HG02943 (cell line): ENCODE measurements around the gene INPP4A.
A peak's percentile ranks its signal among the peaks of the same experiment; 100 is the strongest.
"Not testable (repeated sequence)": the region's sequence is repeated elsewhere in the genome, so short reads cannot be mapped to it uniquely, and the experiment has no call there.

Experiments
- ATAC-seq: cut with Tn5 transposase; IDR thresholded peaks from one replicate; pipeline ENCODE4 v1.9.1; 2021; ENCODE audit warnings: mild to moderate bottlenecking, low read depth, moderate library complexity; ENCODE audit not compliant: unreplicated experiment

The INPP4A gene

DNA sequence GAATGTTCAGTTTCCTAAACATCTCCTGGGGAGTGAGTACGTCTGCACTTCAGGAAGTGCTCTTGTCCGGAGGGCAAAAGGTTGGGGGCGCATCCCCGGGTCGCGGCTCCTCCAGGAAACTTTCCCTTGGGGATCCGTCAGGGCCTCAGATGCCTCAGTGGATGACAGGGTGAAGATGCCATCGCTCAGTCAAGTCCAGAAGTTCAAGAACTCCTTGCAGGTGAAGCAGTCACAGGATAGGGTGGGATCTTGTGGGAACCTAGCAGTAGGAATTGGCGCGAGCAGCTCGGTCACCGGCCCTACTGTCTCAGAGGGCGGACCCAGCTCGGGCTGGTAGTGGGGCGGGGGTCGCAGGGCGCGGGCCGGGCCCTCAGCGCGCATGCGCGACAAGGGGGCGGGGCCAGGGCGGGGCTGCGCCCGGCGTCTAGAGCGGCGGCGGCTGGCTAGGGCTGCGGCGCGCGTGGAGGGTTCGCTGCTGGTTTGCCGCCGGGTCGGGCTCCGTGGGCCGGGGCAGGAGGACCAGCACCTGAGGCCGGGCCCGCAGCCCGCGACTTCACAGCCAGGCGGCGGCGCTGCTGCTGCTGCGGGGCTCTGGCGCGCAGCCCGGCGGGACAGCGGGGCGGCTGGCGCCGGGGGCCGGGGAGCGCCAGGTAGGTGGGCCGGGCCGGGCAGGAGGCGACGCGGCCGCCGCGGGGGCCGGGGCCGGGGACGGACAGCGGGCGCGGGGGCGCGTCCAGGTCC is at the start of gene INPP4A:
TSS of gene INPP4A (plus strand) at position 423 of the 741 bp plus-strand sequence. CDS start 75,191 bp downstream, outside the sequence.
- peak; percentile 80 for ATAC-seq

GRCh38 chr2:98395977-98396376 is 48.7 kb upstream of the INPP4A start:
- ATAC-seq, result no peak

- no peak for ATAC-seq
These were observed 47.8 kb upstream of the INPP4A start for GRCh38 chr2:98396745-98397355.

- ATAC-seq, result no peak
These were observed 45.5 kb upstream of the INPP4A start for GRCh38 chr2:98399140-98399539.

GRCh38 chr2:98403878-98404277 is 40.8 kb upstream of the INPP4A start:
- ATAC-seq, result no peak

GRCh38 chr2:98404556-98405250 is 40.0 kb upstream of the INPP4A start:
- ATAC-seq, result no peak

DNA sequence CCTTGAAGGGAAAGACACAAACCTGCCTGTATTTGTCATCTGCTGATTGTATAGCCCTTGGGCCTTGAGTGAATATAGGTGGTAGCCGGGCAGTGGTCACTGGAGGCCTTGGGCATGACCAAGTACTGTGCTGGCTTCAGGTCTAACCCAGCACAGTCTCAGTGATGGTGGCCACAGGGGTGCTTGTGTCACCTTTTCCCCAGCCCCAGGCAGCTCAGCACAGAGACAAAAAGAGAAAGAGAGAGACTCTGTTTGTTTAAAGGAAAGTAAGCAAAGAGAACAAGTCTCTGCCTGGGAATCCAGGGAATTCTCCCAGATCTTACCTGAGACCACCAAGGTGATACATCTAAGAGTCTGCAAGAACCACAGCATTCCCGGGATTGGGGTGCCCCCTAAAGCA is 39.4 kb upstream of the INPP4A start:
- ATAC-seq, result no peak

GRCh38 chr2:98408155-98408554 is 36.5 kb upstream of the INPP4A start:
- no peak for ATAC-seq

GRCh38 chr2:98412751-98413458 is 31.8 kb upstream of the INPP4A start:
- no peak for ATAC-seq

DNA sequence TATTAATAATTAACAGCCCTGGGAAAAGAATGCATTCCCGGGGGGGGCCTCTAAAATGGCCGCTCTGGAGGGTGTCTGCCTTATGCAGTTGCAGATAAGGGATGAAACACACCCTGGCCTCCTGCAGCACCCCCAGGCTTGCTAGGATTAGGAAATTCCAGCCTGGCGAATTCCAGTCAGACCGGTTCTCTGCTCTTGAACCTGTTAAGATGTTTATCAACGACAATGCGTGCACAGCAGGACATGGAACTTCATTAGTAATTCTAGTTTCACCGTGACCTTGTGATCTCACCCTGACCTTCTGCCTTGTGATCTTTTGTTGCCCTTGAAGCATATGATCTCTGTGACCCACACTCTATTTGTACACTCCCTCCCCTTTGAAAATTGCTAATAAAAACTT is 30.4 kb upstream of the INPP4A start:
- ATAC-seq, result not testable (repeated sequence)

GRCh38 chr2:98415719-98416248 is 28.9 kb upstream of the INPP4A start:
- not testable (repeated sequence) for ATAC-seq

DNA sequence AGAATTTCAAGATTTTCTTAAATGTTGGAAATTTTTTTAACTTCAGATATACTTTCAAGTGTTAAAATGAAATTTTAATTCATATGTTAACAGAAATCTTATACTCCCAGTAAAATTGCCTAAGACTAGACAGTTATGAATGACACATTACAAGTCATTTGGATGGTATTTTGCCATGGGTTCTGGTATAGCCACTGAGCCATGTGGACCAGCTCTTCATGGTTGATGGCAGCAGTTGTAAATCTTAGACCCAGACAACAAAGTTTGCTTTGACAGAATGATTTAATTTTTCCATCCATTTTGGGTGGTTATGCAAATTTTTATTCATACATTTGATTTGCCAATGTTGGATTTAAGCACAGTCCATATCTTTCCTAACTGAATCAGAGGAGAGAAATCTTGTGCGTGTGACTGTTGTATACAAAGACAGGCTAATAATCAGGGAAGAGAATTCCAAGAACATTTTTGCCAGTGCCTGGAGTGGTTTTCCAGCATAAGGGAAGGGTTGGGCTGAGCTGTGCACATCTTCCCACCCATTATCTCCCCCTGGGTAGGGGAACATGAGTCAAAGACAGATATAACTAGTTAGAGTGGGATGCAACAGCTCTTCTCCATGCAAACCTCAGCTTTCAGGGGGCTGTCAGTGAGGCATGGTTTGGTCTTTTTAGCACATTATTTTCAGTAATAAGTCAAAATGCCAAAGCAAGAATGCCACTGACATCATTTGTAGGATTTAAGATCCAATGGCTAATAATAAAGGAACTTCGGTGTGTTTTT is 28.1 kb upstream of the INPP4A start:
- no peak for ATAC-seq

DNA sequence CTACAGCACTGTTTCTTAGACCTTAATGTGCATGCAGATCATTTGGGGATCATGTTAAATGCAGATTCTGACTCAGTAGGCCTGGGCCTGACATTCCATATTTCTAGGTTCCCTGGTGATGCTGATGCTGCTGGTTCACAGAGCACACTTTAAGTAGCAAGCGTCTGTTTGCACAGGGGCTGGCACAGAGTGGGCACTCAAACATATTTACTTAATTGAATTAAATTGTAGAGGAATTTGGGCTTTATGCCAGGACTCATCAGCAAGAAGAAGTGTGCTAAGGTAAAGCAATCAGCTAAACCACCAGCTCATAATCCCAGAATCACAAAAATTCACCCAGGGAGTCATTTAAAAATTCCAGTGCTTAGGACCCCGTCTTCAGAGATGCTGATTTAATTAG is 25.1 kb upstream of the INPP4A start:
- ATAC-seq, result no peak

DNA sequence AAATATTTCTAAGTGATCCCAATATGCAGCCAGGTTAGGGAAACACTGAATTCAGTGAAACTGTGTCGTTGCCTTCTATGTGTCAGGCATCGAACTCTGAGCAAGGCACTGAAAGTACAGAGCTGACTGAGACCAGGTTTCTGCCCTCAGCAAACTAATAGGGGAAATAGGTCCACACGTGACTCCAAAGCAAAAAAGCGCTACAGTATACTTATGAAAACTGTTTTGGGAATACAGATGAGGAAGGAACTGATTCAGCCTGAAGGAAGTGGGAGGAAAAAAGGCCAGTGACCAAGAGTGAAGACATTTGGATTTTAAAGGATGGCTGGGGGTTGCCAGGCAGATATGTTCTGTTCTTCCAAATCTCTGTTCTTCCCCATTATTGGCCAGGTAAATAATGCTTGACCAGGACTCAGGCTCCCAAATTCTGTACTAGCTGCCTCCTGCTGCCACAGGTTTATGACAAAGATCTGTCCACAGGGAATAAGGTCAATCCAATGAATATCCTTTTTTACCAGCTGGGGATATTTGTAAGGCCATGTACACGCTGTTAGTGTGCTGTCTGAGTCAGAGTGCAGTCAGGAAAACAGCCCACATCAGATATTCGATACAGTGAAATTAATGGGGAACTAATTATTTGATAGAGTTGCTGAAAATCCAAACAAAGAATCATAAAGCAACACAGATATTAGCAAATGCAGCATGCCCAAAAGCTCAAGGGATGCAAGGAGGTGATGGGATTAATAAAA is 24.5 kb upstream of the INPP4A start:
- no peak for ATAC-seq

GRCh38 chr2:98422449-98422848 is 22.2 kb upstream of the INPP4A start:
- no peak for ATAC-seq

- ATAC-seq, result no peak
These were observed 17.9 kb upstream of the INPP4A start for GRCh38 chr2:98426771-98427170.

- ATAC-seq, result no peak
These were observed 12.5 kb upstream of the INPP4A start for GRCh38 chr2:98432145-98432544.

DNA sequence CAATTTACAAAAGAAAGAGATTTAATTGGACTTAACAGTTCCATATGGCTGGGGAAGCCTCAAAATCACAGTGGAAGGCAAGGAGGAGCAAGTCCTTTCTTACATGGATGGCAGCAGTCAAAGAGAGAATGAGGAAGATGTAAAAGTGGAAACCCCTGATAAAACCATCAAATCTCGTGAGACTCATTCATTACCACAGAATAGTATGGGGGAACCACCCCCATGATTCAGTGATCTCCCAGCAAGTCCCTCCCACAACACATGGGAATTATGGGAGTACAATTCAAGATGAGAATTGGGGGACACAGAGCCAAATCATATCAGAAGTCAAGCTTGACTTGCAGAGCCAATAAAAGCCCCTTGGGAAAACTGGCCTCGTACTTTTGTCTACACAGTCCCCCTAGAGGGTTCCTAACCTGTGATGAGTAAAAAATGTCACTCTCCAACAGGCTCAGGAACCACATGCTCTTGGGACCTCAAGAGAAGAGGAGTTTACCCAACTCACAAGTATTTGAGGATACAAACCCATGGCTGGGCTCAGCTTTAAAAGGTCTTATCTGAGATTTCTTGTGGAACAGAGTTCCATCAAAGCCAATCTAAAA is 11.2 kb upstream of the INPP4A start:
- no peak for ATAC-seq

GRCh38 chr2:98434492-98434891 is 10.2 kb upstream of the INPP4A start:
- no peak for ATAC-seq
